ENCODE results near the gene RPS6KB2.
"Not testable (repeated sequence)": the region's sequence is repeated elsewhere in the genome, so short reads cannot be mapped to it uniquely, and the experiment has no call there.

Gene RPS6KB2

GRCh38 chr11:67397986-67398660, 30.2 kb upstream of the RPS6KB2 start:
- DNase-seq: no peak

GRCh38 chr11:67398661-67399563, 29.4 kb upstream of the RPS6KB2 start:
- DNase-seq: no peak

GRCh38 chr11:67400251-67400941, 27.9 kb upstream of the RPS6KB2 start:
- no peak for DNase-seq

- DNase-seq: no peak
These were observed 27.3 kb upstream of the RPS6KB2 start for GRCh38 chr11:67400942-67401494.

GRCh38 chr11:67401495-67402191, 26.7 kb upstream of the RPS6KB2 start, which contains the start of gene PPP1CA:
Gene PPP1CA (minus strand): TSS chr11:67401858. CDS start chr11:67401782, 76 bp downstream.
- peak; percentile 90 for DNase-seq

GRCh38 chr11:67402192-67402839, 26.0 kb upstream of the RPS6KB2 start:
- DNase-seq: not testable (repeated sequence)

GRCh38 chr11:67403085-67403484, 25.2 kb upstream of the RPS6KB2 start:
- DNase-seq: not testable (repeated sequence)

GRCh38 chr11:67404515-67405195, 23.6 kb upstream of the RPS6KB2 start:
- peak; percentile 50 for DNase-seq

GRCh38 chr11:67405196-67405567, 23.1 kb upstream of the RPS6KB2 start:
- DNase-seq: no peak

- DNase-seq: no peak
These were observed 22.5 kb upstream of the RPS6KB2 start for GRCh38 chr11:67405688-67406339.

GRCh38 chr11:67406420-67406968, 21.8 kb upstream of the RPS6KB2 start:
- no peak for DNase-seq

- no peak for DNase-seq
These were observed 21.2 kb upstream of the RPS6KB2 start for GRCh38 chr11:67406969-67407687.

GRCh38 chr11:67407688-67408163, 20.6 kb upstream of the RPS6KB2 start:
- DNase-seq: no peak

- DNase-seq: no peak
These were observed 19.7 kb upstream of the RPS6KB2 start for GRCh38 chr11:67408437-67409200.

- peak; percentile 78 for DNase-seq
These were observed 19.0 kb upstream of the RPS6KB2 start for GRCh38 chr11:67409261-67409666.

GRCh38 chr11:67409781-67410368, 18.4 kb upstream of the RPS6KB2 start:
- DNase-seq: peak; percentile 50

GRCh38 chr11:67410369-67410831, 17.9 kb upstream of the RPS6KB2 start:
- DNase-seq: no peak
